MCF 10A (cell line): Measurements from ENCODE around the gene FOXI1. TPM values are rescaled to one million over a fixed set of nuclear protein-coding genes. Genes with fewer than 3 reads are reported as not detected.
A peak's percentile ranks its signal among the peaks of the same experiment; 100 is the strongest.

ENCODE experiments used
- BruUV-seq: library from RNA; stranded (reverse); fragments of 400-500 nt; replicated peaks from 2 replicates; lab custom pipeline; 2021; lab: Mats Ljungman, UMichigan
- CTCF ChIA-PET: fragments of 300-600 bp; sonication (Branson Sonifier 250); formaldehyde crosslinking; extraction: SDS; loops from one replicate; lab custom pipeline; 2021; ENCODE audit warnings: antibody characterized with exemption, inconsistent platforms; lab: Yijun Ruan, JAX
- POLR2A ChIA-PET: fragments of 300-600, 350-650 bp; sonication (Branson Sonifier 250); formaldehyde crosslinking; extraction: SDS; loops from one replicate; lab custom pipeline; 2020; ENCODE audit warnings: antibody characterized with exemption, inconsistent platforms; lab: Yijun Ruan, JAX
- DNase-seq: peaks from one replicate; pipeline ENCODE4 v3.0.0-alpha.2; 2018; ENCODE audit not compliant: unreplicated experiment
- H3K27ac Mint-ChIP-seq: one replicate; pipeline ENCODE4 v1.8.0; 2022; ENCODE audit warnings: mild to moderate bottlenecking, low read depth, mixed read lengths; ENCODE audit not compliant: unreplicated experiment
- H3K27me3 Mint-ChIP-seq: one replicate; pipeline ENCODE4 v1.8.0; 2022; ENCODE audit warnings: mixed read lengths; ENCODE audit not compliant: insufficient read depth, unreplicated experiment
- H3K36me3 Mint-ChIP-seq: one replicate; pipeline ENCODE4 v1.8.0; 2022; ENCODE audit warnings: mild to moderate bottlenecking, moderate library complexity, mixed read lengths; ENCODE audit not compliant: insufficient read depth, unreplicated experiment
- H3K4me1 Mint-ChIP-seq: one replicate; pipeline ENCODE4 v1.8.0; 2022; ENCODE audit warnings: mixed read lengths; ENCODE audit not compliant: insufficient read depth, unreplicated experiment
- H3K4me3 Mint-ChIP-seq: one replicate; pipeline ENCODE4 v1.8.0; 2022; ENCODE audit warnings: mild to moderate bottlenecking, moderate library complexity, mixed read lengths; ENCODE audit not compliant: unreplicated experiment
- H3K9me3 Mint-ChIP-seq: one replicate; pipeline ENCODE4 v1.8.0; 2022; ENCODE audit warnings: mixed read lengths; ENCODE audit not compliant: unreplicated experiment
- intact Hi-C: fragments of 100-400 bp; cut with micrococcal nuclease; formaldehyde crosslinking; loops from 2 replicates; pipeline ENCODE4 v1.14.1; 2022
- total RNA-seq: library from RNA; stranded (reverse); gene quantifications from 2 replicates; pipeline ENCODE4 v1.2.3, GENCODE V29; 2022
- TF ChIP-seq, protein P1 (sequence below): fragments of 200-600 bp; IDR thresholded peaks from one replicate; pipeline ENCODE4 v1.8.0; 2022; ENCODE audit warnings: antibody characterized with exemption, mild to moderate bottlenecking; ENCODE audit not compliant: unreplicated experiment

FOXI1 gene
- total RNA-seq, 1 experiment from 2014 or later = not detected

DNA sequence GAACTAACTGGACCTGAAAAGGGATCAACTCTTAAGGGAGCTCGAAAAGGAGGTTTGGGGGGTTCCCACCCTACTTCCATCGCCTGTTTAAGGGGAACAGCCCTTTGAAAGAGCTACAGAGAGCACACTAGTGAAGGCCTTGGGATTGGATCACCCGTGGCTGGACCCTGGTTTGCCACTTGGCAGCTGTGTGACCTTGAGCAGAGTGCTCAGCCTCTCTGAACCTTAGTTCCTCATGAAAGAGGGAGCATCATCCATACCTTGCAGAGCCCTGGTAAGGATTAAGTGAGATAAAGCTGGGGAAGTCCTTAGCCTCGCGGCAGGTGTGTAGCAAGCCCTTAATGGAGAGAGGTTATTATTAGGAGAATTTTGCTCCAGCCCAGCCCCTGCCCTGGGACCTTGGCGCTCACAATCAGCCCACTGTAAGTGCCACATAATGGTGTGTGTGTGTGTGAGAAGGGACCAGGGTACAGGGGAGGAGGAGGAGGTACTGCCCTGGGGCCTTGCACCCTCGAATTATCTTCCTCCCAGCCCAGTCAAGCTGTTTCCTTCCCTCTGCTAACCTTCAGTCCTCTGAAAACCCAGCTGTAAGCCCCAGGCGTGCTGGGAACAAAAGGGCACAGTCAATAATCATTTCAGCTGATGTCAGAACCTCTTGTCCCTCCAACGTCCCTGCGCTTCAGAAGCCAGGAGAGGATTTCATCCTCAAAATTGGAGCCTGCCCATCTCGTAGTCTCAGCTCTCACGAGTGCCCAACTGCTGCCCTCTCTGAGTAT, 42.9 kb downstream of the FOXI1 start:
- Mint-ChIP-seq H3K27ac (no peak overlapping the region), H3K27me3 (no peaks in the 10 kb centered on the region), H3K36me3 (no peaks in the 10 kb centered on the region), H3K4me1 (peaks cover 6% of the 10 kb centered on the region), H3K9me3 (no peaks in the 10 kb centered on the region), H3K4me3 (no peak overlapping the region)
- POLR2A ChIA-PET = no interaction called here
- TF ChIP-seq, protein P1, sequence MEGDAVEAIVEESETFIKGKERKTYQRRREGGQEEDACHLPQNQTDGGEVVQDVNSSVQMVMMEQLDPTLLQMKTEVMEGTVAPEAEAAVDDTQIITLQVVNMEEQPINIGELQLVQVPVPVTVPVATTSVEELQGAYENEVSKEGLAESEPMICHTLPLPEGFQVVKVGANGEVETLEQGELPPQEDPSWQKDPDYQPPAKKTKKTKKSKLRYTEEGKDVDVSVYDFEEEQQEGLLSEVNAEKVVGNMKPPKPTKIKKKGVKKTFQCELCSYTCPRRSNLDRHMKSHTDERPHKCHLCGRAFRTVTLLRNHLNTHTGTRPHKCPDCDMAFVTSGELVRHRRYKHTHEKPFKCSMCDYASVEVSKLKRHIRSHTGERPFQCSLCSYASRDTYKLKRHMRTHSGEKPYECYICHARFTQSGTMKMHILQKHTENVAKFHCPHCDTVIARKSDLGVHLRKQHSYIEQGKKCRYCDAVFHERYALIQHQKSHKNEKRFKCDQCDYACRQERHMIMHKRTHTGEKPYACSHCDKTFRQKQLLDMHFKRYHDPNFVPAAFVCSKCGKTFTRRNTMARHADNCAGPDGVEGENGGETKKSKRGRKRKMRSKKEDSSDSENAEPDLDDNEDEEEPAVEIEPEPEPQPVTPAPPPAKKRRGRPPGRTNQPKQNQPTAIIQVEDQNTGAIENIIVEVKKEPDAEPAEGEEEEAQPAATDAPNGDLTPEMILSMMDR = no peak
- intact Hi-C loops = no loop called here
- DNase-seq = no peak
- BruUV-seq = no TSS peak
- CTCF ChIA-PET = interaction anchor here (0.6 to 1.2 kb wide), 3 partner anchors 16 to 64 kb away, joined by 3 to 4 read pairs (median 3); no protein-coding TSS in a partner anchor

DNA sequence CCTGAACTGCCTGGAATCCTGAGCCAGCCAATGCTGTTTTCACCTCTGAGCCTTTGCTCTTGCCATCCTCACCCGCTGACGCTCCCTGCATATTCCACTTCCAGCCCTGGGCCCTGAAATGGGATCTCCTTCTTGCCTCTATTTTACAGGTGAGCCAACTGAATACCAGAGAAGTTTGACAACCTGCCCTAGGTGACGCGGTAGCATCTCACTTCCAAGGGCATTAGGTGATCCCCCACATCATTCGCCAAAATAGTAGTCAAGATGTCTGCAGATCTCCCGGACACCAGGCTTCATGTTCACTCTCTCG, 43.5 kb downstream of the FOXI1 start:
- CTCF ChIA-PET = interaction anchor here (0.7 kb wide), 1 partner anchor 65 kb away, joined by 3 read pairs; no protein-coding TSS in a partner anchor
- no peak for DNase-seq
- Mint-ChIP-seq H3K27me3 (no peaks in the 10 kb centered on the region), H3K36me3 (no peaks in the 10 kb centered on the region), H3K9me3 (no peaks in the 10 kb centered on the region), H3K27ac (no peak overlapping the region), H3K4me3 (no peak overlapping the region), H3K4me1 (peaks cover 6% of the 10 kb centered on the region)
- TF ChIP-seq, protein P1 = no peak
- BruUV-seq = no TSS peak
- POLR2A ChIA-PET = no interaction called here
- intact Hi-C loops = no loop called here

DNA sequence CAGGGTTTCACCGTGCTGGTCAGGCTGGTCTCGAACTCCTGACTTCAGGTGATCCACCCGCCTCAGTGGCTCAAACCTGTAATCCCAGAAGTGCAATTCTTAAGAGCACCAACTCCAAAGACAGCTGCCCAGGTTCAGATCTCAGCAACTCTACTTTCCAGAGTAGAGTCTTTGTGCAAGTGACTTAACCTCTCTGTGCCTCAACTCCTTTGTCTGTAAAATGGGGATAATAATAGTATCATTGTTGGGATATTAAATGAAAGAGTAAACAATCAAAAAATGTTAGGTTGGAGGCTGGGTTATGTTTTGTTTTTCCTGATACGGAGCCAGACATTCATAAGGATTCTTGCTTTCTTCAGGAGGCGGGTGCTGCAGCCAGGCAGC, 45.0 kb downstream of the FOXI1 start:
- CTCF ChIA-PET = interaction anchor here (0.7 to 1.1 kb wide), 4 partner anchors 10 to 34 kb away, joined by 3 to 4 read pairs (median 4); no protein-coding TSS in a partner anchor
- no TSS peak for BruUV-seq

More for the DNA sequence above, 45.0 kb downstream of the FOXI1 start:
- POLR2A ChIA-PET = interaction anchor here (1.0 to 1.2 kb wide), 2 partner anchors 9 to 20 kb away, joined by 4 read pairs; no protein-coding TSS in a partner anchor
- Mint-ChIP-seq H3K27ac (peak overlapping the region; percentile 74), H3K9me3 (no peaks in the 10 kb centered on the region), H3K27me3 (no peaks in the 10 kb centered on the region), H3K4me1 (peaks cover 6% of the 10 kb centered on the region), H3K4me3 (no peak overlapping the region), H3K36me3 (no peaks in the 10 kb centered on the region)
- TF ChIP-seq, protein P1 = no peak
- no peak for DNase-seq
- intact Hi-C loops = no loop called here
